ENCODE results near the gene SORCS1. TPM values are rescaled to one million over a fixed set of nuclear protein-coding genes. Genes with fewer than 3 reads are reported as not detected.

Gene SORCS1
- total RNA-seq, 1 experiment from 2014 or later, result not detected

- H3K36me3 ChIP-seq (ENCODE audit: low read depth), result no peaks in the 10 kb centered on the region
- H3K9me2 ChIP-seq (ENCODE audit: insufficient read depth), result no peaks in the 10 kb centered on the region
- no peak for DNase-seq
- no peak for TF ChIP-seq CTCF (conservative IDR thresholded peaks at IDR 0.05)
- TF ChIP-seq EZH2 (IDR thresholded peaks at IDR 0.05; ENCODE audit: low read depth), result no peak
- H3K9me3 ChIP-seq (ENCODE audit: insufficient read depth, low read depth), result no peaks in the 10 kb centered on the region
- H3K79me2 ChIP-seq (ENCODE audit: low read depth), result no peaks in the 10 kb centered on the region
- H3F3A ChIP-seq (ENCODE audit: insufficient read depth, low read depth), result no peaks in the 10 kb centered on the region
- no peak overlapping the region for H2AFZ ChIP-seq
- H3K4me1 ChIP-seq (replicated peaks; ENCODE audit: insufficient read depth), result no peaks in the 10 kb centered on the region
- ChIA-PET CTCF (no interaction called here), POLR2A (ENCODE audit: unreplicated experiment) (no interaction called here)
- intact Hi-C loops (cut with micrococcal nuclease; ENCODE audit: unreplicated experiment), result no loop called here
- no TSS peak for BruUV-seq (replicated peaks)
- no peak overlapping the region for H3K4me2 ChIP-seq
- H3K27me3 ChIP-seq (ENCODE audit: insufficient read depth, low read depth), result no peaks in the 10 kb centered on the region; the same call in 1 of the 2 replicates
- no peak overlapping the region for H3K27ac ChIP-seq
- H4K20me1 ChIP-seq (ENCODE audit: insufficient read depth), result no peaks in the 10 kb centered on the region
- no peak overlapping the region for H3K4me3 ChIP-seq
Observed at GRCh38 chr10:106626371-106626770, 538.1 kb downstream of the SORCS1 start.

GRCh38 chr10:106625751-106626150 is 538.8 kb downstream of the SORCS1 start:
- H3K9me3 ChIP-seq (ENCODE audit: insufficient read depth, low read depth), result no peaks in the 10 kb centered on the region
- BruUV-seq (replicated peaks), result no TSS peak
- H3K4me1 ChIP-seq (replicated peaks; ENCODE audit: insufficient read depth), result no peaks in the 10 kb centered on the region
- no peak overlapping the region for H3K4me2 ChIP-seq
- TF ChIP-seq CTCF (conservative IDR thresholded peaks at IDR 0.05), result no peak
- no peak for TF ChIP-seq EZH2 (IDR thresholded peaks at IDR 0.05; ENCODE audit: low read depth)
- H3K79me2 ChIP-seq (ENCODE audit: low read depth), result no peaks in the 10 kb centered on the region
- no peaks in the 10 kb centered on the region for H3F3A ChIP-seq (ENCODE audit: insufficient read depth, low read depth)
- H3K27ac ChIP-seq, result no peak overlapping the region
- H3K4me3 ChIP-seq, result no peak overlapping the region
- POLR2A ChIA-PET (ENCODE audit: unreplicated experiment), result no interaction called here
- H3K36me3 ChIP-seq (ENCODE audit: low read depth), result no peaks in the 10 kb centered on the region
- no peak for DNase-seq
- CTCF ChIA-PET, result no interaction called here
- no peaks in the 10 kb centered on the region for H4K20me1 ChIP-seq (ENCODE audit: insufficient read depth)
- H3K9me2 ChIP-seq (ENCODE audit: insufficient read depth), result no peaks in the 10 kb centered on the region
- no peaks in the 10 kb centered on the region; the same call in 1 of the 2 replicates for H3K27me3 ChIP-seq (ENCODE audit: insufficient read depth, low read depth)
- H2AFZ ChIP-seq, result no peak overlapping the region
- intact Hi-C loops (cut with micrococcal nuclease; ENCODE audit: unreplicated experiment), result no loop called here

- intact Hi-C loops (cut with micrococcal nuclease; ENCODE audit: unreplicated experiment), result no loop called here
- Histone ChIP-seq H3K9me3 (ENCODE audit: insufficient read depth, low read depth) (no peaks in the 10 kb centered on the region), H3K27ac (no peak overlapping the region), H3K79me2 (ENCODE audit: low read depth) (no peaks in the 10 kb centered on the region), H3K4me2 (no peak overlapping the region), H3K27me3 (ENCODE audit: insufficient read depth, low read depth) (no peaks in the 10 kb centered on the region), H3K4me3 (no peak overlapping the region), H2AFZ (no peak overlapping the region), H3K36me3 (ENCODE audit: low read depth) (no peaks in the 10 kb centered on the region), H4K20me1 (ENCODE audit: insufficient read depth) (no peaks in the 10 kb centered on the region), H3K4me1 (replicated peaks; ENCODE audit: insufficient read depth) (no peaks in the 10 kb centered on the region), H3K9me2 (ENCODE audit: insufficient read depth) (no peaks in the 10 kb centered on the region), H3F3A (ENCODE audit: insufficient read depth, low read depth) (no peaks in the 10 kb centered on the region)
- ChIA-PET CTCF (no interaction called here), POLR2A (ENCODE audit: unreplicated experiment) (no interaction called here)
- DNase-seq, result no peak
- TF ChIP-seq EZH2 (IDR thresholded peaks at IDR 0.05; ENCODE audit: low read depth) (no peak), CTCF (conservative IDR thresholded peaks at IDR 0.05) (no peak)
- no TSS peak for BruUV-seq (replicated peaks)
Observed at GRCh38 chr10:106619346-106619745, 545.2 kb downstream of the SORCS1 start.

Measured in PC-9 (cell line).